GM18526 (cell line): ENCODE measurements around the gene SMIM3.
"Not testable (repeated sequence)": the region's sequence is repeated elsewhere in the genome, so short reads cannot be mapped to it uniquely, and the experiment has no call there.

Experiments used
- POLR2A ChIP-seq: IDR thresholded peaks from 3 replicates; pipeline ENCODE4 v1.6.1; 2011; ENCODE audit not compliant: insufficient read length; ENCODE audit errors: extremely low read depth

Gene SMIM3

DNA sequence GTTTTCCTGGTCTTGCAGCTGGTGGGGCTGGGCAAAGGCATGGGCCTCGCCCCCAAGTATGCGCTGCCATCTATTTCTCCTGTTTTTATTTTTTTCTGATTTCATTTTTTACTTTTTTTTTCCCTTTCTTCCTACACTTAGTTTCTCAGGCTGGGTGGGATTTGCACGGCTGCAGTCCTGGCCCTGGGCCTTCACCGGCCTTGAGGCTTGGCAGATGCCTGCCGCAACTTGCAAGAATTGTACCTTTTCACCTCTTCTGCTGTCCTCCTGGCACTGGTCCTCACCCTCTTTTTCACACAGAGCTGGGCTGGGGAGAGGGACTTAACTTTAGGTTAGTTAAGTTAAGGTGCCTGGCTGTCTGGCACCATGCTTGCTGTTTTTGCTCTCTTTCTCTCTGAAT lies 57.5 kb downstream of the SMIM3 start:
- no peak for TF ChIP-seq POLR2A

DNA sequence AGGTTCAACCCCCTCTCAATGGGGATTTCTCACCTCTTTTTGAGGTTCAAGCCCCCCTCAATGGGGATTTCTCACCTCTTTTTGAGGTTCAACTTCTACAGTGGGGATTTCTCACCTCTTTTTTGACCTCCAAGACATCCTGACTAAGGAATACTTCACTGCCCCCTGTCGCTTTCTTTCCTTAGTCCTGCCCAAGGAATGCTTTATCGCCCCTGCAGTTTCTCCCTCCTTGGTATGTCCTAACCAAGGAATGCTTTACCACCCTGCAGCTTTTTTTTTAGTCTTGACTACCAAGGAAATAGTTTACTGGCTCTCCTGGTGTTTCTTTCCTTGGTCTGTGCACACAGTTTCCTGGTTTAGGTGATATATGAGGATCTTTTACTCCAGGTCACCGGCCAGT lies 58.1 kb downstream of the SMIM3 start:
- no peak for TF ChIP-seq POLR2A

DNA sequence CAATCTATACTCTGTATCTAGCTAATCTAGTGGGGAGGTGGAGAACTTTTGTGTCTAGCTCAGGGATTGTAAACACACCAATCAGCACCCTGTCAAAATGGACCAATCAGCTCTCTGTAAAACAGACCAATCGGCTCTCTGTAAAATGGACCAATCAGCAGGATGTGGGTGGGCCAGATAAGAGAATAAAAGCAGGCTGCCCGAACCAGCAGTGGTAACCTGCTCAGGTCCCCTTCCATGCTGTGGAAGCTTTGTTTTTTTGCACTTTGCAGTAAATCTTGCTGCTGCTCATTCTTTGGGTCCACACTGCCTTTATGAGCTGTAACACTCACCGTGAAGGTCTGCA lies 67.7 kb downstream of the SMIM3 start, which contains the start of gene IRGM:
Gene IRGM (plus strand): TSS at position 214 of the 346 bp plus-strand sequence. CDS start 1,603 bp downstream, outside the sequence.
- not testable (repeated sequence) for TF ChIP-seq POLR2A
